ENCODE data around the gene TSPAN18.

DNA sequence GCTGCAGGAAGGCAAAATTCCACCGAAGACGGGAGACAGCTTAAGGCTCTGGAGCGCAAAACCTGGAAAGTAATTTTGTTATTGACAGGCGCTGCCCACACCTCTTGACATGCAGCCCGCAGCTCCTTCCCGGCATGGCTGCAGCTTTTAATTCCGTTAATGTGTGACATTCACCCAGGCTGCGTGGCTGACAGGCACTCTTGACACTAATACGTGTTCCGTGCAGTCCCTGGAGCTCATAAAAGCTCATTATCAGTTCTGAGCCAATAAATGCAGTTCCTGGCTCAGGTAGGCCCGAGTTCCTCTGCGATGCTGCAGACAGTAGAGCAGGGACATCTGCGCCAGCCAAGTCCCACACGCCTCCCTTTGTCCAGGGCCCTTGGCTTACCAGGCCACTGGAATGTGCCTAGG lies 34.8 kb downstream of the TSPAN18 start:
- TF ChIP-seq, protein P1, sequence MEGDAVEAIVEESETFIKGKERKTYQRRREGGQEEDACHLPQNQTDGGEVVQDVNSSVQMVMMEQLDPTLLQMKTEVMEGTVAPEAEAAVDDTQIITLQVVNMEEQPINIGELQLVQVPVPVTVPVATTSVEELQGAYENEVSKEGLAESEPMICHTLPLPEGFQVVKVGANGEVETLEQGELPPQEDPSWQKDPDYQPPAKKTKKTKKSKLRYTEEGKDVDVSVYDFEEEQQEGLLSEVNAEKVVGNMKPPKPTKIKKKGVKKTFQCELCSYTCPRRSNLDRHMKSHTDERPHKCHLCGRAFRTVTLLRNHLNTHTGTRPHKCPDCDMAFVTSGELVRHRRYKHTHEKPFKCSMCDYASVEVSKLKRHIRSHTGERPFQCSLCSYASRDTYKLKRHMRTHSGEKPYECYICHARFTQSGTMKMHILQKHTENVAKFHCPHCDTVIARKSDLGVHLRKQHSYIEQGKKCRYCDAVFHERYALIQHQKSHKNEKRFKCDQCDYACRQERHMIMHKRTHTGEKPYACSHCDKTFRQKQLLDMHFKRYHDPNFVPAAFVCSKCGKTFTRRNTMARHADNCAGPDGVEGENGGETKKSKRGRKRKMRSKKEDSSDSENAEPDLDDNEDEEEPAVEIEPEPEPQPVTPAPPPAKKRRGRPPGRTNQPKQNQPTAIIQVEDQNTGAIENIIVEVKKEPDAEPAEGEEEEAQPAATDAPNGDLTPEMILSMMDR (IDR thresholded peaks at IDR 0.05) = no peak
- no peak for TF ChIP-seq GATA2 (CRISPR knock-in tag; IDR thresholded peaks at IDR 0.05)
- no peak for TF ChIP-seq MEF2A (IDR thresholded peaks at IDR 0.05; ENCODE audit: borderline replicate concordance, low read depth)
- TF ChIP-seq FOXM1 (IDR thresholded peaks at IDR 0.05; ENCODE audit: low read depth) = no peak
- no peak for TF ChIP-seq SMC3 (IDR thresholded peaks at IDR 0.05; ENCODE audit: low read depth, low read length)
- TF ChIP-seq, protein P2, sequence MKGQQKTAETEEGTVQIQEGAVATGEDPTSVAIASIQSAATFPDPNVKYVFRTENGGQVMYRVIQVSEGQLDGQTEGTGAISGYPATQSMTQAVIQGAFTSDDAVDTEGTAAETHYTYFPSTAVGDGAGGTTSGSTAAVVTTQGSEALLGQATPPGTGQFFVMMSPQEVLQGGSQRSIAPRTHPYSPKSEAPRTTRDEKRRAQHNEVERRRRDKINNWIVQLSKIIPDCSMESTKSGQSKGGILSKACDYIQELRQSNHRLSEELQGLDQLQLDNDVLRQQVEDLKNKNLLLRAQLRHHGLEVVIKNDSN (IDR thresholded peaks at IDR 0.05; ENCODE audit: borderline replicate concordance, low read depth) = no peak
- TF ChIP-seq POLR2AphosphoS5 (IDR thresholded peaks at IDR 0.05; ENCODE audit: low read depth, low read length) = no peak
- TF ChIP-seq YY1 (IDR thresholded peaks at IDR 0.05; ENCODE audit: low read depth) = no peak
- TF ChIP-seq JUND (IDR thresholded peaks at IDR 0.05) = no peak
- TF ChIP-seq EP300 (IDR thresholded peaks at IDR 0.05; ENCODE audit: borderline replicate concordance in 1 of 2, low read depth in 1 of 2, low read length in 1 of 2) = no peak
- TF ChIP-seq NRF1 (IDR thresholded peaks at IDR 0.05; ENCODE audit: low read depth, low read length) = no peak
- no peak for TF ChIP-seq TEAD4 (IDR thresholded peaks at IDR 0.05; ENCODE audit: borderline replicate concordance, insufficient read depth)
